Peyer's patch (tissue), 4 donors: Measurements from ENCODE around the gene AFDN. TPM values are rescaled to one million over a fixed set of nuclear protein-coding genes. Genes with fewer than 3 reads are reported as not detected.
A peak's percentile ranks its signal among the peaks of the same experiment; 100 is the strongest.

Experiments
- DNase-seq, 3 donors: peaks; one replicate each; pipeline ENCODE4 v3.0.0-alpha.2; 2017 to 2019
- H3K27ac ChIP-seq, 4 donors: fragments of 200-600 bp; sonication (generic); one replicate each; pipeline ENCODE4 v1.5.1; 2016 to 2019
- H3K27me3 ChIP-seq, 2 donors: fragments of 200-600 bp; sonication (generic); one replicate each; pipeline ENCODE4 v1.5.1; 2019
- H3K36me3 ChIP-seq, 3 donors: fragments of 200-600 bp; sonication (generic); one replicate each; pipeline ENCODE4 v1.5.1; 2016 to 2019
- H3K4me1 ChIP-seq, 4 donors: fragments of 200-600 bp; sonication (generic); one replicate each; pipeline ENCODE4 v1.5.1; 2016 to 2019
- H3K4me3 ChIP-seq, 4 donors: fragments of 200-600 bp; sonication (generic); 1 replicate in 3 of 4; 2 replicates in 1 of 4; pipeline ENCODE4 v1.5.1; 2016 to 2019; ENCODE audit warnings: mild to moderate bottlenecking in 1 of 4
- H3K9me3 ChIP-seq, 4 donors: fragments of 200-600 bp; sonication (generic); one replicate each; pipeline ENCODE4 v1.5.1; 2016 to 2019; ENCODE audit warnings: mild to moderate bottlenecking in 1 of 4
- CTCF ChIP-seq, 6 experiments: fragments of 450-650 bp in 4 of 6; fragments of 200-600 bp in 2 of 6; sonication (generic) in 1 of 6; IDR thresholded peaks; one replicate each; pipeline ENCODE4 v1.5.1; 2017 to 2019; ENCODE audit warnings: antibody characterized with exemption in 6 of 6, mild to moderate bottlenecking in 3 of 6, moderate library complexity in 1 of 6
- POLR2A ChIP-seq, 2 donors: fragments of 450-650 bp; IDR thresholded peaks; one replicate each; pipeline ENCODE4 v1.5.1; 2017; ENCODE audit warnings: antibody characterized with exemption in 2 of 2, mild to moderate bottlenecking in 2 of 2, moderate library complexity in 2 of 2
- total RNA-seq, 4 donors: library from RNA; depleted of rRNA; stranded (reverse); fragments of >200 nt; gene quantifications; one replicate each; pipeline ENCODE4 v1.1.0, GENCODE V29; 2016

The AFDN gene
- total RNA-seq, 4 donors from 2014 or later = 265 to 326 (median 313) TPM

DNA sequence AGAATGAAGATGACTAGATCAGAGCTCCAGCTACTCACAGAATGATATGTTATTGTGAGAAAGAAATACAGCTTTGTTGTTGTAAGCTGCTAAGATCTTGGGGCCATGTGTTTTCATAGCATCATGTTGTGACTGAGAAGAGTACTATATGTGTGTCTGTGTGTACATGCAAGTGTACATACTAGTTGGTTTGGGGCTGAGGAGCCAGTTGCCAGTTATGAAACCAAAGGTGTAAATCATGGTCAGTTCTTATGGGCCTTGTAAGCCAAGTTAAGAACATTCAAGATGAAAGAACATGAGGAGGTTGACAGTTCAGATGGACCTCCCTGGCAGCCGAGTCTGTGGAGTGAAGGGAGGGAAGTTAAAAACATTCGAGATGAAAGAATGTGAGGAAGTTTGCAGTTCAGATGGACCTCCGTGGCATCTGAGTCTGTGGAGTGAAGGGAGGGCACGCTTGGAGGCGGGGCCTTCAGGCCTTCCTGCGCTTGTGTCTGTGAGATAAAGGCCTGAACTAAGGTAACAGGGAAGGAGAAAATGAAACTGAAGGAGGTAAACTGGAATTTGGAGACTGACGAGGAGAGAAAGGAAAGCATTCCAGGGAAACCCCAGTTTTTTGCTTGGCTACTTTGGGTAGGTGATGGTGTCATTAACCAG, 13.9 kb downstream of the AFDN start:
- no peak for DNase-seq
- no peaks in the 10 kb centered on the region for H3K27me3 ChIP-seq
- no peak overlapping the region for H3K4me3 ChIP-seq
- H3K27ac ChIP-seq = peak overlapping the region in 2 of 4 donors; percentile 9 to 48
- TF ChIP-seq CTCF (IDR thresholded peaks at IDR 0.05) (no peak), POLR2A (IDR thresholded peaks at IDR 0.05) (no peak)
- no peaks in the 10 kb centered on the region for H3K9me3 ChIP-seq
- H3K36me3 ChIP-seq = no peaks in the 10 kb centered on the region
- peaks cover 0 to 42% (median 0%) of the 10 kb centered on the region in 4 donors for H3K4me1 ChIP-seq

DNA sequence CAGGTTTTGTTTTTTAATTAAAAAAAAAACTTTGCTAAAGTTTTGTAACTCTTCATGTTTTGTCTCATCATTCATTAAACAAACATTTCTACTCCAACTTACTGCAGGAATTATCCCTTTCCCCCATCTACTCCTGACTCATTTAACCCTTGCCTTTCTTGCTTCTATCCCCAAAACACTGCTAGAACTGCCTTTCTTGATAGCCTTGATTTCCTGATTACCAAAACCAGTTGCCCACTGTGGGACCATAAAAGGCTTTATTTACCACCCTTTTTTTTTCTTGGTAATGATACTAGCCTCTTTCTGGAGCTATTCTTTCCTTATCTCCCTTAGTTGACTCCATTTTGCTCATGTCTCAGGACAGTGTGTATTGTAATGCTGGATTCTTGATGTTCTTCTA, 15.3 kb downstream of the AFDN start:
- TF ChIP-seq CTCF (IDR thresholded peaks at IDR 0.05) (no peak), POLR2A (IDR thresholded peaks at IDR 0.05) (no peak)
- Histone ChIP-seq H3K27me3 (no peaks in the 10 kb centered on the region), H3K9me3 (no peaks in the 10 kb centered on the region), H3K27ac (no peak overlapping the region), H3K36me3 (no peaks in the 10 kb centered on the region), H3K4me1 (peaks cover 0 to 42% (median 0%) of the 10 kb centered on the region in 4 donors), H3K4me3 (no peak overlapping the region)
- no peak for DNase-seq

DNA sequence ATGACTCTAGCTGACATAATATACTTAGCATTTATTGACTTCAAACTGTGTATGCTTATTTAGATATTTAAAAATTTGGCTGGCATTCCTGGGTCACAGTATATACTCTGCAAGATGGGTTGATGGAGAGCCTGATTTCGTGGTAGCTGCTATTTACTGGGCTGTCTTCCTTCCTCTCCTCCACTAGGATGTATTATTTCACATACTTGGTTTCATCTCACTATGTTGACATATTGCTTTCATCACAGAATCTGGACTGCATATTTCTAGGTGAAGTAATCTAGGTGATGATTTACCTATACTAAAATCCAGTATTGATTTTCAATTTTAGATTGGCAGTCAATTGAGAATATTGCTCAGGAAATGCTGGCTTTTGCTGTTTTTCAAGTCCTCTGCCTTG, 15.7 kb downstream of the AFDN start:
- Histone ChIP-seq H3K27me3 (no peaks in the 10 kb centered on the region), H3K4me3 (no peak overlapping the region), H3K4me1 (peaks cover 0 to 42% (median 0%) of the 10 kb centered on the region in 4 donors), H3K36me3 (no peaks in the 10 kb centered on the region), H3K27ac (no peak overlapping the region), H3K9me3 (no peaks in the 10 kb centered on the region)
- TF ChIP-seq POLR2A (IDR thresholded peaks at IDR 0.05) (no peak), CTCF (IDR thresholded peaks at IDR 0.05) (no peak)
- no peak for DNase-seq

DNA sequence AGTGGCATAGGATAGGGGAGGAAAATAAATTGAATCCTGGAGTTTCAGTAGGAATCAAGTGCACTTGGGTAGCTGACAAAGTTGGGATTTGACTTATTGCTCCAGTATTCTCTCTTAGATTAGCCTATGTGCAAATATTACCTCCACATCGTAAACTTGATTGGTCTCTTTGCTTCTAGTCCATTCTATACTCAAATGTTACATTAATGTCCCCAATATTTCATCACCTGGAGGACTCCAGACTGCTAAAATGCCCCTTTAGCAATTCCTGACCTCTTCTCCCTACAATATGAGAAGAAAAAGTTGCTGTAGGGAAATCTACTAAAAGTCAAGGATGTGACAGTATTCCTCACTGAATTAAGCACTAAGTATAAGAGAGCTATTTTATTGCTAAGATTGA, 16.3 kb downstream of the AFDN start:
- DNase-seq = no peak
- TF ChIP-seq POLR2A (IDR thresholded peaks at IDR 0.05) (no peak), CTCF (IDR thresholded peaks at IDR 0.05) (no peak)
- H3K27me3 ChIP-seq = no peaks in the 10 kb centered on the region
- no peak overlapping the region for H3K4me3 ChIP-seq
- no peak overlapping the region for H3K27ac ChIP-seq
- no peaks in the 10 kb centered on the region for H3K9me3 ChIP-seq
- peaks cover 0 to 39% (median 0%) of the 10 kb centered on the region in 4 donors for H3K4me1 ChIP-seq
- H3K36me3 ChIP-seq = no peaks in the 10 kb centered on the region

- TF ChIP-seq CTCF (IDR thresholded peaks at IDR 0.05) = no peak
- Histone ChIP-seq H3K9me3 (no peaks in the 10 kb centered on the region), H3K4me3 (no peak overlapping the region), H3K27me3 (no peaks in the 10 kb centered on the region), H3K4me1 (peaks cover 0 to 15% (median 0%) of the 10 kb centered on the region in 4 donors), H3K27ac (no peak overlapping the region), H3K36me3 (no peaks in the 10 kb centered on the region)
- DNase-seq = no peak
Measured at GRCh38 chr6:167845856-167846255, 19.1 kb downstream of the AFDN start.
